Activated CD4-positive, alpha-beta T cell treated with anti-CD3 and anti-CD28 coated beads, Interleukin-2, amount 10 ng/mL, durations not matched to agents 24 days and 14 days (primary cell): Measurements from ENCODE around the gene HK3. TPM values are rescaled to one million over a fixed set of nuclear protein-coding genes. Genes with fewer than 3 reads are reported as not detected.

ENCODE experiments used
- DNase-seq: peaks from one replicate; pipeline ENCODE4 v3.0.0; 2022
- H3K27ac Mint-ChIP-seq: one replicate; pipeline ENCODE4 v1.8.0; 2022; ENCODE audit warnings: mild to moderate bottlenecking, mixed read lengths
- H3K27me3 Mint-ChIP-seq: one replicate; pipeline ENCODE4 v1.8.0; 2022; ENCODE audit warnings: mixed read lengths
- H3K36me3 Mint-ChIP-seq: one replicate; pipeline ENCODE4 v1.8.0; 2022; ENCODE audit warnings: low read depth, mild to moderate bottlenecking, mixed read lengths
- H3K4me1 Mint-ChIP-seq: one replicate; pipeline ENCODE4 v1.8.0; 2021; ENCODE audit warnings: mixed read lengths
- H3K4me3 Mint-ChIP-seq: one replicate; pipeline ENCODE4 v1.8.0; 2022; ENCODE audit warnings: mild to moderate bottlenecking, moderate library complexity, mixed read lengths
- H3K9me3 Mint-ChIP-seq: one replicate; pipeline ENCODE4 v1.8.0; 2021; ENCODE audit warnings: mixed read lengths
- intact Hi-C: fragments of 100-400 bp; cut with micrococcal nuclease; formaldehyde crosslinking; loops from one replicate; pipeline ENCODE4 v1.15.1; 2023
- total RNA-seq: library from RNA; stranded (reverse); gene quantifications from 2 replicates; pipeline ENCODE4 v1.2.3, GENCODE V29; 2022

The HK3 gene
- total RNA-seq, 1 donor from 2014 or later = 0.21 TPM

DNA sequence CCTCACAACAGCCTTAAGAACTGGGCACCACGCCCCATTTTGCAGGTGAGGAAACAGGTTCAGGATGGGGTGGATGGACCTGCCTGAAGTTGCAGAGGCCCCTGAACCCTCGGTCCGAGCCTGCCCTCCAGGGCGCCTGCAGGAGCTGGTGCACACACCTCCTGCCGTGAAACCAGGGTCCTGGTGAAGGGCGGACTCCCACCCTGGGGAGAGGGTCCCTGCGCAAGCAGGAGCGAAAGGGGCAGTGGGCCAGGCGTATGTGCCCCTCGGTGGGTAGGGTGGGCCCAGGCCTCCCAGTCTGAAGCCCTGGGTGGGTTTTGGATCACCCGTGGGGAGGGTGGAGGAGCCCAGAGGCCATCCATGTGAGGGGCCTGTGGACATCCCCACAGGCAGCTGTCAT, 37.9 kb downstream of the HK3 start:
- no peak overlapping the region for H3K4me3 Mint-ChIP-seq
- no peak for DNase-seq
- H3K9me3 Mint-ChIP-seq = no peaks in the 10 kb centered on the region
- peaks cover 10% of the 10 kb centered on the region for H3K27me3 Mint-ChIP-seq
- no peaks in the 10 kb centered on the region for H3K4me1 Mint-ChIP-seq
- H3K27ac Mint-ChIP-seq = no peak overlapping the region
- intact Hi-C loops = no loop called here
- no peaks in the 10 kb centered on the region for H3K36me3 Mint-ChIP-seq

GRCh38 chr5:176860381-176860780, 38.8 kb downstream of the HK3 start:
- intact Hi-C loops = no loop called here
- H3K9me3 Mint-ChIP-seq = no peaks in the 10 kb centered on the region
- no peak for DNase-seq
- no peak overlapping the region for H3K27ac Mint-ChIP-seq
- H3K4me1 Mint-ChIP-seq = no peaks in the 10 kb centered on the region
- H3K36me3 Mint-ChIP-seq = no peaks in the 10 kb centered on the region
- H3K27me3 Mint-ChIP-seq = peaks cover 8% of the 10 kb centered on the region
- H3K4me3 Mint-ChIP-seq = no peak overlapping the region

DNA sequence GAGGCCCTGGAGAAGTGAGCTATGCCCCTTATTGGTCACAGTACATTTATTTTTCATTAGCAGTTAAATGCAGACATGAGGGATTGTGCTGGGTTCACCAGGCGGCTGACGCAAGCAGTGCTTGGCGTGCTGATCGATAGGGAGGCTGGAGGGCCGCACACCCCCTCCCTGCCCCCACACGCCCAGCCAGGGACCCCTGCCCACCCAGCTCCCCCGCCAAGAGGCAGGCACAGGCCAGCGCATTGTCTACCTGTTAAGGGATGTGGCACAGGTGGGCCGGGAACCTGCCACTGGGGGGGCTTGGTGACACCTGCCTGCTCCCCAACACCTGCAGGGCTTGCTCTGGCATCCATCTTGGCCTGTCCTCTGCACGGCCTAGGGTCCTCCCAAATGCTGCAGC, 39.2 kb downstream of the HK3 start:
- H3K27me3 Mint-ChIP-seq = peaks cover 8% of the 10 kb centered on the region
- H3K4me1 Mint-ChIP-seq = no peaks in the 10 kb centered on the region

DNA sequence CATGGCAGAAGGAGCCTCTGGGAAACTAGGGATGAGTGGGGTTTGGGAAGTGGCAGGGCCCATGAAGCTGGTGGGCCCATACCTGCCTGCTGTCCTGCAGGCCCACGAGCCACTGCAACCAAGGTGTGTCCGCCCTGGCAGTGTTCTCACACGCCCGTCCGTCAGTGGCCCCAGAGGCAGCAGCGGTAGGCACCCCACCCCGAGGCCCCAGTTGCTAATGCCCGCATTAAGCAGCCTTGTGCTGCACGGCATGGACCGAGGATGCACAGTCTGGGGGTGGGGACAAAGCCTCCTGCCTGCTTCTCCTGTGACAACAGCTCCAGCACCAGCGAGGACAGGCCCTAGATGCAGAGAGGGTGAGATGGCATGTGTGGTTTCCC, 41.3 kb downstream of the HK3 start:
- peaks cover under 1% of the 10 kb centered on the region for H3K27me3 Mint-ChIP-seq
- H3K9me3 Mint-ChIP-seq = no peaks in the 10 kb centered on the region
- H3K4me3 Mint-ChIP-seq = no peak overlapping the region
- no peaks in the 10 kb centered on the region for H3K36me3 Mint-ChIP-seq
- intact Hi-C loops = no loop called here
- no peaks in the 10 kb centered on the region for H3K4me1 Mint-ChIP-seq
- H3K27ac Mint-ChIP-seq = no peak overlapping the region
- DNase-seq = no peak

More for the DNA sequence above, 39.2 kb downstream of the HK3 start:
- intact Hi-C loops = no loop called here
- Mint-ChIP-seq H3K27ac (no peak overlapping the region), H3K36me3 (no peaks in the 10 kb centered on the region), H3K4me3 (no peak overlapping the region), H3K9me3 (no peaks in the 10 kb centered on the region)
- no peak for DNase-seq

DNA sequence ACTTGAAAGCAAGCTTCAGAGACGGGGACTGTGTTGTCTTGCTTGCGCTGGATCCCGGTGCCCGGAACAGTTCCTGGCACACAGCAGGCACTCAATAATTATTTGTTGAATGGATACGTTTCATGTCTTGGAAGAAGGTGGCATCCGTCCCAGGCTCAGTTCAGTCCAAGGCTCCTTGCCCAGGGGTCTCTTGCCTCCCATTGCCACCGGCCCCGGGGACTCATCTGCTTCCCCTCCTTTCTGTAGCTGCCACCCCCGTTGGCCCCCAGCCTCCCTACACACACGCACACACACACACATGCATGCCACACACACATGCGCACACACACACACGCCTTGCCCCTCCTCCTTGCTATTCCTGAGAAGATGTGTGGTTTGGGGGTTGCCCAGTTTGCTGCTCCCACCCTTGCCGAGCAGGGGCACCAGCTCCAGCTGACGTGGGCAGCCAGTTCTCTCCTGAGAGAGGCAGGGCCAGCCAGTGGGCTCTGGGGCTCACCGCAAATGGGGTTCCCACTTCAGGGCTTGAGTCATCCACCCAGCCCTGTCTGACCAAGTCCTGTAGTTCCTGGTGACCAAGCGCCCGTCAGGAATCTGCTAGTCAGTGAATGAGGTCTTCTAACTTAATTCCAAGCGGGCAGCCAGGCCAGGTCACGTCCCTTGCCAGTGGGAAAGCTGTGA, 41.8 kb downstream of the HK3 start:
- H3K9me3 Mint-ChIP-seq = no peaks in the 10 kb centered on the region
- no peaks in the 10 kb centered on the region for H3K36me3 Mint-ChIP-seq
- H3K27ac Mint-ChIP-seq = no peak overlapping the region
- H3K4me1 Mint-ChIP-seq = no peaks in the 10 kb centered on the region
- intact Hi-C loops = no loop called here
- H3K27me3 Mint-ChIP-seq = no peaks in the 10 kb centered on the region
- H3K4me3 Mint-ChIP-seq = no peak overlapping the region
- no peak for DNase-seq

- Mint-ChIP-seq H3K9me3 (no peaks in the 10 kb centered on the region), H3K36me3 (no peaks in the 10 kb centered on the region), H3K4me1 (no peaks in the 10 kb centered on the region), H3K4me3 (no peak overlapping the region), H3K27me3 (no peaks in the 10 kb centered on the region), H3K27ac (no peak overlapping the region)
- intact Hi-C loops = no loop called here
- no peak for DNase-seq
Measured at GRCh38 chr5:176856746-176857145, 42.4 kb downstream of the HK3 start.

DNA sequence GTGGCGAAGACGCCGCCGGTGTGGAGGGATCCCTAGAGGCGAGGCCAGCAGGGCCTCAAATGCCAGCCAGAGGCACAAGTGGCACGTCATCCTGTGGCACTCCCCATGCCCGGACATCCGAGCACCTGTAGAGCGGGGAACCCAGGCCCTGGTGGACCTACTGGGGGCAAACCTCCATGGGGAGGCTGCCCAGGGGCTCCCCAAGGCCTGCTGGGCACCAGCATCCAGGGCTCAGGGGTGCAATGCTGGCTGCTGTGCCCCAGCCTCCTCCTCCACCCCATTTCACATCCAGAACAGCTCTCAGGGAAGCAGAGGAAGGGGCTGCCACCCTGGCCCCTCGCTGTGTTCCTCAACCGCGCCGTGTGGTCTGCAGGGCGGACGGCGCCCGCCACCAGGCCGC, 43.5 kb downstream of the HK3 start:
- DNase-seq = no peak
- Mint-ChIP-seq H3K9me3 (no peaks in the 10 kb centered on the region), H3K27ac (no peak overlapping the region), H3K4me1 (no peaks in the 10 kb centered on the region), H3K36me3 (no peaks in the 10 kb centered on the region), H3K27me3 (no peaks in the 10 kb centered on the region), H3K4me3 (no peak overlapping the region)
- intact Hi-C loops = no loop called here

GRCh38 chr5:176854164-176854563, 45.0 kb downstream of the HK3 start:
- DNase-seq = no peak
- Mint-ChIP-seq H3K9me3 (no peaks in the 10 kb centered on the region), H3K27me3 (no peaks in the 10 kb centered on the region), H3K36me3 (no peaks in the 10 kb centered on the region), H3K4me1 (no peaks in the 10 kb centered on the region), H3K4me3 (no peak overlapping the region), H3K27ac (no peak overlapping the region)
- intact Hi-C loops = no loop called here

DNA sequence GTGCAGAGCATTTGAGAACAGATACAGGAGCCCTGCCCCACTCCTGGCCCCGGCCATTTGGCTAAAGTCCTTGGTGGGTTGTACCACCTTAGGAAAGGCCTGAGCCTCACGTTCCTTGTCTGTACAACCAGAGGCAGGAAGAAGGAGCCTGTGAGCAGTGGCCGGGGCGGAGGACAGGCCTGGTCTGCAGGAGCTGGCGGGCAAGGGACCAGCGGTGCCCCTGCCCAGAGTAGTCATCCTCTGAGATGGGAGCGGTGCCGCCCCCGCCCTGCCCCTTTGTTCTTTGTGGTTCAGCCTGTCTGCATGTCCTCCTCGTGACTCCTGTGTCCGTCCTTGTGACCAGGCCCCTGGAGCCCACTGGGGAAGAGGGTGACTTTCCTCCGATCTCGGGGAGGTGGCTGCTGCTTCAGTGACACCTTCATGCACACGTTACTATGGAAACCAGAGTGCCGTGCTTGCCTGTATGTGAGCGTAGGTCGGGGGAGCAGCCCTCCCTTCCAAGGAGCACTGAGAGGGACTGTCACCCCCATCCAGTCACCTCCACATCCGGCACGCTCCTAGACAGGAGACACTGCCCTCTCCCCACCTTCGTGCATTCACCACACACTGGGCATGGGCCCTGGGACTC, 45.9 kb downstream of the HK3 start:
- intact Hi-C loops = no loop called here
- no peak overlapping the region for H3K4me3 Mint-ChIP-seq
- H3K4me1 Mint-ChIP-seq = no peaks in the 10 kb centered on the region
- no peaks in the 10 kb centered on the region for H3K9me3 Mint-ChIP-seq
- H3K27me3 Mint-ChIP-seq = no peaks in the 10 kb centered on the region
- DNase-seq = no peak
- no peaks in the 10 kb centered on the region for H3K36me3 Mint-ChIP-seq
- H3K27ac Mint-ChIP-seq = no peak overlapping the region

DNA sequence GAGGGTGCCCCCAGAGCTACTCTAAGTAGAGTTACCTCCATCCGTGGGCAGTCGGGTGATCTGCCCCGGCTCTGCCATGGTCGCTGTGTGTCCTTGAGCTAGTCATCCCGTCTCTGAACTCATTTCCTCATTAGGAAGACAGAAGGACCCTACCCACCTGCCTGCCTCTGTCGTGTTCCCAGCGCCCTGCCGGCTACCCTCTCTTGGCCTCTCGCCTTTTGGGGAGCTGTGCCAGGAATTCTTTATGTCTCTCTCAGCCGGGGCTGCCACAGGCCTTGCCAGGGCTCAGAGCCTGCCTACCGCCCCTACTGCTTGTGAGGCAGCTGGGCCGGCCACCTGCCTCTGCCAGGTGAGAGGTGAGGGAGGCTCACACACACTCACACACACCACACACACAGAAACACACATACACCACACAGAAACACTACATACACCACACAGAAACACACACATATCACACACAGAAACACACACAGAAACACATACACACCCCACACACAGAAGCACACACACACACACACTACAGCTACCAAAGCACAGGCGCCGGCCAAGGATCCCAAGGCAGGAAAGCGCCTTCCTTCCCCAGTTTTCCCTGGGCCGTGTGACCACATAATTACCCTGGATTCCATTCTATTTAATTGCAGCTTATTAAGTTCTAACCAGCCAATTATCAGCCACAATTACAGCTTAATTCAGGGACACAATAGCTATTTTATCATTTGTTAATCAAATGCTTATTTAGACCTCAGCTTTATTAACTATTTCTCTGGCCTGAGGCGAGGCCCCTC, 47.1 kb downstream of the HK3 start:
- H3K36me3 Mint-ChIP-seq = no peaks in the 10 kb centered on the region
- peaks cover 2% of the 10 kb centered on the region for H3K27me3 Mint-ChIP-seq
- intact Hi-C loops = no loop called here
- no peak for DNase-seq
- H3K27ac Mint-ChIP-seq = no peak overlapping the region
- H3K9me3 Mint-ChIP-seq = no peaks in the 10 kb centered on the region
- no peak overlapping the region for H3K4me3 Mint-ChIP-seq
- H3K4me1 Mint-ChIP-seq = no peaks in the 10 kb centered on the region

DNA sequence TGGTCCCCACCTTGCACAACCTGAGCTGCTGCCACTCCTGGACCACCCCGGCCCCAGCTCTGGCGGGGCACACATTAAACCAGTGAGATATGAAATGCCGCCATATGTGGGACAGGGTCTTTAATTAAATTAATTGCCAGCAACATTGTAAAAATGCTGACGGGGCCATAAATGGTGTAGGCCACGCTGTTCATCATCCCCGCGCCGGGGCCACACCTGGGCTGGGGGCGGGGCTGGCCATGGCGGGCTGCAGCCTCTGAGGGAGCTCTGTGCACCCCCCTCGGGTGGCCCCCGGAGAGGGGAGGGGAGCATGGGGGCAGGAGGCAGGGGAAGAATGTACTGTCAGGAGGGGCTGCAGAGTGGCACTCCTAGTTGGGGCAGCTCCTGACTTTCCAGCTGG, 47.8 kb downstream of the HK3 start:
- Mint-ChIP-seq H3K27me3 (peaks cover 2% of the 10 kb centered on the region), H3K36me3 (no peaks in the 10 kb centered on the region), H3K27ac (no peak overlapping the region), H3K4me3 (no peak overlapping the region), H3K4me1 (no peaks in the 10 kb centered on the region), H3K9me3 (no peaks in the 10 kb centered on the region)
- no peak for DNase-seq
- intact Hi-C loops = no loop called here

GRCh38 chr5:176850371-176851245, 48.5 kb downstream of the HK3 start:
- no peak for DNase-seq
- no peaks in the 10 kb centered on the region for H3K36me3 Mint-ChIP-seq
- H3K9me3 Mint-ChIP-seq = no peaks in the 10 kb centered on the region
- intact Hi-C loops = no loop called here
- H3K4me3 Mint-ChIP-seq = no peak overlapping the region
- H3K4me1 Mint-ChIP-seq = no peaks in the 10 kb centered on the region
- no peak overlapping the region for H3K27ac Mint-ChIP-seq
- peaks cover 6% of the 10 kb centered on the region for H3K27me3 Mint-ChIP-seq

DNA sequence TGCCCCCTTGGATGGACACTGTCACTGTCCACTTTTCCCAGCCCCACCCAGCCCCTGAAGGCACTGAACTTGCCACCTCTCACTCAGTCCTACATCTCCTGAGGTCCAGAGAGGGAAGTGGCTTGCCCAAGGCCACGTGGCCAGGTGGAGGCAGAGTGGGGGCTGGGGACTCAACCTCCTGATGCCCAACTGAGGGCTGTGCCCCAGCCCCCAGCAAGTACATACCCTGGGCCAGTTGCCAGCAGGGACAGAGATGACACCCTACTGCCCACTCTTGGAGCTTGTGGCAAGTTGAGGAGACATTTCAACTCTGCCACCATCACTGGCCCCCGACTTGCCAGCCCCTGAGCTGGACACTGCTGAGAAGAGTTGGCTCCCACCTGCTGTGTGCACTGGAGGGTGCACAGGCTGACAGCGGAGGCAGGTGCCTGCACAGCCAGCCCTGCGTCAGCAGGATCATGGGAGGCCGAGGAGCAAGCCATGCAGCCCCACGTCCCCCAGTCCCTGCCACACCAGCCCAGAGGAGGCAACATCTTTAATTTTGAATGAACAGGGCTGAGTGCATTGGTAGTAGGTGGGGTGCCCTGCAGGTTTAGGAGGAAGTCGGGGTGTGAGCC, 49.4 kb downstream of the HK3 start:
- Mint-ChIP-seq H3K4me1 (no peaks in the 10 kb centered on the region), H3K36me3 (no peaks in the 10 kb centered on the region), H3K9me3 (no peaks in the 10 kb centered on the region), H3K4me3 (no peak overlapping the region), H3K27me3 (peaks cover 8% of the 10 kb centered on the region), H3K27ac (no peak overlapping the region)
- intact Hi-C loops = no loop called here
- no peak for DNase-seq
